Fibroblast of mammary gland (primary cell): Measurements from ENCODE around the gene OSBP.

ENCODE experiments used
- DNase-seq: peaks from one replicate; pipeline ENCODE4 v3.0.0-alpha.2; 2010; ENCODE audit warnings: low read depth
- H3K4me3 ChIP-seq: 2 replicates; pipeline ENCODE4 v1.5.1; 2011; ENCODE audit warnings: low read depth, mild to moderate bottlenecking, low read length, moderate library complexity; ENCODE audit not compliant: control insufficient read depth
- TF ChIP-seq, protein P1 (sequence below): conservative IDR thresholded peaks from 2 replicates; pipeline ENCODE4 v1.5.1; 2011; ENCODE audit warnings: low read depth, low read length, inconsistent platforms; ENCODE audit not compliant: control insufficient read depth, insufficient read depth

OSBP gene

DNA sequence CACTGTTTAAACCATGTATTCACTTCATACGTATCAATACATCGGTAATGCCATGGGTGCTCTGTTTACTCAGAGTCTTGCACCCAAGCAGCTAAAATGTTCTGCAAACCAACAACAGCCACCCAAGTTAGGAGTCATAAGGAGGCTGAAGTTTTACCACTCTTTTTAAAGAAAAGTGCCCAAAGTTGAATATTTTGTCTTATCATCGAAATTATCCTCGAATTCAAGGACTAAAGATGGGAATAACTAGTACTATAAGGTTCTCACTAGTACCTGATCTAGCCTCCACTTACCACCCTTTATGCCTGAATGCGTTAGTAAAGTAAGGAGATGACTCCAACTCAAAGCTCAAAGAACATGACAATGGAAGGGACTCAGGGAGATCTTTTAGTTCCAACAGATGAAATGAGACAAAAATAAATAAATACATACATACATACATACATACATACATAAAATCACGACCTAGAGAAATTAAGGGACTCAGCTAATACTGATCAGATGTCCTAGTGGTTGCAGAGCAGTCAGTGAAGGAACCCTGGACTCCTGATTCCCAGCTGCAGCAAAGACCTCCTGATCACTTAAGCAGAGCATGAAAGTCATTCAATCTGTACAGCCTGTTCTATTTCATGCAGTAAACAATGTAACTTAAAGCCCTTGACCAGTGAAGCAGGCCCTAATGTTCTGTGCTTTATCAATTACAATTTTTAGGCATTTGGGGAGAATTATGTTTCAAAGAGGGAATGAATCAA lies 7.7 kb downstream of the OSBP start:
- TF ChIP-seq, protein P1, sequence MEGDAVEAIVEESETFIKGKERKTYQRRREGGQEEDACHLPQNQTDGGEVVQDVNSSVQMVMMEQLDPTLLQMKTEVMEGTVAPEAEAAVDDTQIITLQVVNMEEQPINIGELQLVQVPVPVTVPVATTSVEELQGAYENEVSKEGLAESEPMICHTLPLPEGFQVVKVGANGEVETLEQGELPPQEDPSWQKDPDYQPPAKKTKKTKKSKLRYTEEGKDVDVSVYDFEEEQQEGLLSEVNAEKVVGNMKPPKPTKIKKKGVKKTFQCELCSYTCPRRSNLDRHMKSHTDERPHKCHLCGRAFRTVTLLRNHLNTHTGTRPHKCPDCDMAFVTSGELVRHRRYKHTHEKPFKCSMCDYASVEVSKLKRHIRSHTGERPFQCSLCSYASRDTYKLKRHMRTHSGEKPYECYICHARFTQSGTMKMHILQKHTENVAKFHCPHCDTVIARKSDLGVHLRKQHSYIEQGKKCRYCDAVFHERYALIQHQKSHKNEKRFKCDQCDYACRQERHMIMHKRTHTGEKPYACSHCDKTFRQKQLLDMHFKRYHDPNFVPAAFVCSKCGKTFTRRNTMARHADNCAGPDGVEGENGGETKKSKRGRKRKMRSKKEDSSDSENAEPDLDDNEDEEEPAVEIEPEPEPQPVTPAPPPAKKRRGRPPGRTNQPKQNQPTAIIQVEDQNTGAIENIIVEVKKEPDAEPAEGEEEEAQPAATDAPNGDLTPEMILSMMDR, result no peak
- no peak overlapping the region for H3K4me3 ChIP-seq
- DNase-seq, result no peak

GRCh38 chr11:59602432-59602831 lies 13.1 kb downstream of the OSBP start:
- TF ChIP-seq, protein P1, result no peak
- H3K4me3 ChIP-seq, result no peak overlapping the region
- no peak for DNase-seq

- no peak for DNase-seq
- H3K4me3 ChIP-seq, result no peak overlapping the region
- TF ChIP-seq, protein P1, result no peak
These were observed 13.8 kb downstream of the OSBP start for GRCh38 chr11:59601788-59602187.

- DNase-seq, result no peak
These were observed 14.9 kb downstream of the OSBP start for GRCh38 chr11:59600636-59601035.

GRCh38 chr11:59600234-59600633 lies 15.3 kb downstream of the OSBP start:
- H3K4me3 ChIP-seq, result no peak overlapping the region
- TF ChIP-seq, protein P1, result no peak
- DNase-seq, result no peak

More at GRCh38 chr11:59600636-59601035, 14.9 kb downstream of the OSBP start:
- no peak overlapping the region for H3K4me3 ChIP-seq
- TF ChIP-seq, protein P1, result no peak

GRCh38 chr11:59598961-59599360 lies 16.6 kb downstream of the OSBP start:
- H3K4me3 ChIP-seq, result no peak overlapping the region
- TF ChIP-seq, protein P1, result no peak

More at GRCh38 chr11:59598961-59599360, 16.6 kb downstream of the OSBP start:
- no peak for DNase-seq
